HG03175 (cell line): ENCODE data around the gene MED28.
"Not testable (repeated sequence)": the region's sequence is repeated elsewhere in the genome, so short reads cannot be mapped to it uniquely, and the experiment has no call there.

Experiments used
- ATAC-seq: cut with Tn5 transposase; IDR thresholded peaks from one replicate; pipeline ENCODE4 v1.9.1; 2021; ENCODE audit warnings: mild to moderate bottlenecking, moderate library complexity; ENCODE audit not compliant: unreplicated experiment

Gene MED28, protein sequence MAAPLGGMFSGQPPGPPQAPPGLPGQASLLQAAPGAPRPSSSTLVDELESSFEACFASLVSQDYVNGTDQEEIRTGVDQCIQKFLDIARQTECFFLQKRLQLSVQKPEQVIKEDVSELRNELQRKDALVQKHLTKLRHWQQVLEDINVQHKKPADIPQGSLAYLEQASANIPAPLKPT

DNA sequence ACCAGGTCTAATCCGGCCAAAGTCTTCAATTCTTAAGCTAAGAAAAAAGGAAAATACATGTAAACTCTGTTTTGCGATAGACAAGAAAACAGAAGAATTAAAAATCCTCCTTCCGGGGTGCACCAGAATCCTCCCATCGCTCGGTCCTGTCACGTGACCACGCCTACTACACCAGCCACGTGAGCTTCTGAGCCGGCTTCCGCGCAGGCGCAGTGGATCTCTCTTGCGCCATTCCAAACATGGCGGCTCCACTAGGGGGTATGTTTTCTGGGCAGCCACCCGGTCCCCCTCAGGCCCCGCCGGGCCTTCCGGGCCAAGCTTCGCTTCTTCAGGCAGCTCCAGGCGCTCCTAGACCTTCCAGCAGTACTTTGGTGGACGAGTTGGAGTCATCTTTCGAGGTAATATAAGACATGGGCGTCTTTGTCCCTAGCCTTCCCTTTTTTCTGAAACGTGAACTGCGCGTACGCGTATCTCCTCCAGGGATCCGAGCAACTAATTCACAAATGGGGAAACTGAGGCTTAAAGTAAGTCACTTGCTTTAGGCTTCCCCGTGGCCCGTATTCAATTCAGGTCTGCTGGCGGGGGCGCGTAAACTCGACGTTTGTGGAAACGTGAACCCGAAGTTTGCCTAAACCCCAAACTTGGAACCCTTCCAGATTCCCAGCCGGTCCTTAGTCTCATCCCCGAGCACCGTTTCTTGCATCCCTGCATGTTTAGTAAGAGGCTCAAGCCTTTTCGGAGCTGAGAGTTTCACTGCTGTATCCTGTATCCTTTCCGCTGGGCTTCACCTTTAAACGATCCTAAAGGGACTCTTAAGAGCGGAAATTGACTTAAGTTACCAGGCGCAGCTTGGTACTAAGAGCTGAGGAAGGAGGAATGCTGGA is at the start of gene MED28:
MED28 (plus strand) TSS at position 226 of the 884 bp plus-strand sequence; CDS start at position 240, 14 bp downstream.
- peak; percentile 95 for ATAC-seq

DNA sequence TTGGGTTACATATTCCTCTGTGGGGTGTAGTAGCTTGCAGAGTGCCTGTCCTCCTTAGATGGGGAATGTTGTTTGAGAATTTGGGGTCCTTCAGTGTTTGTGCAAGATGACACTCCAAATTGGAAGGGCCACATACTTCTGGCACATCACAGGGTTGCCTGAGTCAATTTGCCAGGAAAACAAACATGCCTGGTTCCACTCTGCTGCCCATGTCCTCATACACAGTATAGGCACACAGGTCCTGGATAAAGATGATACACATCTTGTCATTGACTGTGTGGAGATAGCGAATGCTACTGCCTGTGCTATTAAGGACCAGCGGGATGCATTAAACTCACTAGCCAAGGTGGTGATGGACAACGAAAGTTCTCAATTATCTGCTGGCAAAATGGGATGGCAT is 48.6 kb upstream of the MED28 start:
- no peak for ATAC-seq

DNA sequence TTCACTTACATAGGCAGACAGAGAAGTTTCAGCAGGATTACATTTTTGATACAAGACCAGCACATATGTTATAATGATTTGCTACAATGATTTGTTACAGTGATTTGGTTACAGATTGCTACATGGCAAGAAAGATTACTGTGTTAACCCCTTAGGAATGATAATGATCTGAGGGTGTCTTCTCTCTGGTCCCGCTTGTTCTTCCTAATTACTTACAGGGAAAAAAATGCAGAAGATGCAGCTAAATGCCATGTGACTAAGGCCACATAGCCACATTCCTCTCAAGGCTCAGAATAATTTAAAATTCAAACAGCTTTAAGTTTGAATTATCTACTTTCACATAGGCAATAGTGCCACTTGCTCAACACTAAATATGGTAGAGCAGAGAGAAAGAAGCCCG is 47.2 kb upstream of the MED28 start:
- no peak for ATAC-seq

DNA sequence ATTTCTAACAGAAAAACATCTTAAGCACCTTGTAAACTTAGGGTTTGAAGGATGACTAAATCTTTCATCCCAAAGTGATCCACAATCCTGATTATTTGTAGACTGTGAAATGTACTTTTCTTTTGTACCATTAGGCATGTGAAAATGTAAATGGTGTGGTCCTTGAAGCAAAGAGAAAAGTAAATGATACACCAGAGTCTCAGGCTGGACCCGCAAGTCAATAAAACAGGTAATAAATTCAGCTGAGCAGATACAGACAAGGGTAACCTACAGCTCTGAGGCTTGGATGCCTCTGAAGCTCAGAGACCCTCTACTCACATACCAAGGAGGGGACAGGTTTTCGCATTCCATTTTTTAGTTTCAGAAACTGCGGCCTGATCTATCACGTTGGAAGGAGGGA is 40.2 kb upstream of the MED28 start:
- ATAC-seq, result no peak

DNA sequence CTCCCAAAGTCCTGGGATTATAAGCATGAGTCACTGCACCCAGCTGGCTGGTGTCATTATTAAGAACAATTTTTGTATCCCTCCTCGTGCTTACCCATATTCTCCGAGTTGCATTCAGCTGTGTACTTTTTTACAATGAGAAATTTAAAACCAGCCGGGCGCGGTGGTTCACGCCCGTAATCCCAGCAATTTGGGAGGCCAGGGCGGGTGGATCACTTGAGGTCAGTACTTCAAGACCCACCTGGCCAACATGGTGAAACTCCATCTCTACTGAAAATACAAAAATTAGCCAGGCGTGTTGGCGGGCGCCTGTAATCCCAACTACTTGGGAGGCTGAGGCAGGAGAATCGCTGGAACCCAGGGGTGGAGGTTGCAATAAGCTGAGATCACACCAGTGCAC is 39.3 kb upstream of the MED28 start:
- ATAC-seq, result not testable (repeated sequence)

DNA sequence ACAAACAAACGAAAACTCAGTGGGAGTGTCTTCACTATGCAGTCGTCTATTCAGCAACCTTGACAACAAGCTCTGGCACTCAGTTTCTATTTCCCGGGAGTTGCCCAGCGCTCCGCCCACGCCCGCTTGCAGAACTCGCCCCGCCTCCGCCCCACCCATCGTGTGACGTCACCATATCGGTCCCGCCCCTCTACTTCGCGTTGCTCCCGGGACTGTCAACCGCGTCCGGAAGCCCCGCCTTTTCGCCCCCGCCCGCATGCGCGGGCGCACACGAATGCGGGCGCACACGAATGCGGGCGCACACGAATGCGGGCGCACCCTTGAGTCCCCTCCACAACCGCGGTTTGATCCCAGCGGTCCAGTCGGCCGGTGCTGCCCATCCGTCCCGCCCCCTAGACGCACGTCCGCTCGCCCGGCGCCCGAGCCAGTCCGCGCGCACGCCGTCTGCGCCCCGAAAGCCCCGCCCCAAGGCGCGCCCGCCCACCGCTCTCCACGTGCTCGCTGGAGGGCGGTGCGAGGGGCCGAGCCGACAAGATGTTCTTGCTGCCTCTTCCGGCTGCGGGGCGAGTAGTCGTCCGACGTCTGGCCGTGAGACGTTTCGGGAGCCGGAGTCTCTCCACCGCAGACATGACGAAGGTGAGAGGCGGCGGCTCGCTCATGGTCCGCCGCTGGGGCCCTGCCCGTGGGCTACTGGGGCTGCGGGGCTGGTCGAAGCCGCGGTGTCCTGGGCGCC is 37.3 kb upstream of the MED28 start, which contains the start of gene LAP3:
LAP3 (plus strand) TSS at position 267 of the 733 bp plus-strand sequence; CDS start at position 535, 268 bp downstream.
- ATAC-seq, result peak; percentile 83

DNA sequence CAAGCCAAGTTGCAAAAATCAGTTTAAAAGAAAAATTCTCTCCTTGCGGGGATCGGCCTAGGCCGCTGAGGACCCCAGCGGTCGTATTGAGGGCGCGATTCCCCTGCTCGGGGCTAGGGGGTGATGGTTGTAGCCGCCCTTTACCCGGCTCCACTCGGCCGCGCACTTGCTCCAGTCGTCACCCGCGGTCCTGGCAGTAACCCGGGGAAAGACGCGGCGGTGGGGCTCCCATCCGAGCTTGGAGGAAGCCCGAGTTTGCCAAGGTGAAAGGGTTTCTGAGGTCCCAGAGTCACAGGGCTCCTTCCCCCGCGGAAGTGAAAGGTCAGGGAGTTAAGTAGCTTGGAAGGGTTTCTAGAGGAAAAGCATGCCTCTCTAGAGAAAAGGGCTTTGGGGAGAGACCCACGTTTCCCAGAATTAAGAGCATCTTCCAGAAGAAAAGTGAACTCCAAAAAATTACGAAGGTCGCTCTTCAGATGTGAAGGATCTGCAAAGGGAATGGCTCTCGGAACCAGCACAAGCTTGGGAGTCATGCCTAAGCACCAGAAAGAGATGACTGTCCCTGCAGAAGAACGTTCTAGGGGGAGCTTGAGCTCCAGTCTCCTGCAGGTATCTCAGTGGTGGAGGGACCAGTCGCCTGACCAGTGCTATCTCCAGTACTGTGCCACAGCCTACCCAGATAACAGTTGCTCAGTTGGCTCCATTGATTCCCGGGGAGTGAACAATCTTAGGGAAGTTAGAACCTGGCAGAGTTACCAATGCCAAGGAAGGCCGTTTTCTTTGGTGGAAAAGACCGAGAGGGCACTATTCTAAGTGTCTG is 36.6 kb upstream of the MED28 start:
- peak; percentile 9 for ATAC-seq

DNA sequence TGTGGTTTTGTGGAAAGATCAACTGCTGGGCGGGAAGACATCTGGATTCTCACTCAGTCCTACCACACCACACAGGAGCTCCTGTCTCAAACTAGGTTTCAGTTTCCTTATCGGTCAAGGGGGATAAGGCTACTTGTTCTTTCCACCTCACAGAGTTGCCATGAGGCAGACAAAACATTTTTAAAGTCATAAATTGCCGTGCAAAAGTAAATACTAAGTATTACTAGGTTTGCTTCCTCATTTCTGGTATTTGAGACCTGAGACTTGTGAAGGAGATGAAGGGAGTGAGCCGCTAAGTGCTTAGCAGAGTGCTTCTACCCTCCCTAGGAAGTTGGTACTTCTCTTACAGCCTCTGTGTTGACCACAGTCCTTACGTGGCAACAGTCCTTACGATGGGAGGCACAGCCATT is 36.0 kb upstream of the MED28 start:
- peak; percentile 31 for ATAC-seq

DNA sequence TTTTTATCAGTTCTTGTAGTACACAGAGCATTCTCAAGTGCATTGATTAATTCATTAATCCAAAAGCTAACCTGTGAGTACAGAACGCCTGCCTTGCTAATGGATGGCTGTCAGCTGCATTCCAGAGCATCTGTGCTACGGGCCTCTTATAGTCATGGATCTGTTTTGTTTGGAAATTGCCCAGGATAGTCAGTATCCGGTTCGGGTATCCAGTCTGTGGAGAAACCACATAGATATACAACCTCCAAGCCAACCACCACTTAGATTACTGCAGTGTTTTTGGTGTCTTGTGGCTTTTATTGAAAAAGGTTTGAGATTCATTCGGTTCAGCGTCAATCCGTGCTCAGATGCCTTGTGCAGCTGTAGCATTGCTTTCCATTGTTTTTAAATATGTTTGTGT is 33.5 kb upstream of the MED28 start:
- no peak for ATAC-seq

DNA sequence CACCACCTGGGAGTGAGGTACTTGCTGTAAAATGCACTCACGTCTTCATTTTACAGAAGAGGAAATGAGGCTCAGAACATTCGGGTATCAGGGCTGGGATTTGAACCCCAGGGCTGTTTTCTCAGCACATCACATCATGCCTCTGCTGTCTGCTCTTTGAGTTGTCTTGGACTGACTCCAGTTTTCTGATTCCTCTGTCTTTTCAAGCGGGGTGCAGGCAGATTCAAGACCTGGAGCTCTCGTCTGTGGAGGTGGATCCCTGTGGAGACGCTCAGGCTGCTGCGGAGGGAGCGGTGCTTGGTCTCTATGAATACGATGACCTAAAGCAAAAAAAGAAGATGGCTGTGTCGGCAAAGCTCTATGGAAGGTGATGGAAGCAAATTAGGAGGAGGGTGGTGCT is 31.2 kb upstream of the MED28 start:
- no peak for ATAC-seq

DNA sequence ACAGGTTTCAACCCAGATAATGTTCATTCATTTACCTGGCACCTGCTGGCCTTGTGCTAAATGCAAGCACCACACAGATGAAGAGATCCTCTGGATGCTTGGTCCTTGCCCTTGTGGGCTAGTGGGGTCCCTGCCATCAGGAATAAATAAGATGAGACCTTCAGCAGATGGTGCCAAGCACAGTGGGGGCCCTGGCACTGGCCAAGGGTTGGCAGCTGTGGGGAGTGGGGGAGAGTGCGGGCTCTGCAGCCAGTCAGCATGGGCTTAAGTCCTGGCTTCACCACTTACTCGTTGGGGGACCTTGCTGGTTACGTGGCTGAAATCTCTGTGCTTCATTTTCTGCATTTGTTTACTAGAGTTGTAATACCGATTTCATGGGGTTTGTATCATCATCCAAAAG is 30.5 kb upstream of the MED28 start:
- ATAC-seq, result no peak

DNA sequence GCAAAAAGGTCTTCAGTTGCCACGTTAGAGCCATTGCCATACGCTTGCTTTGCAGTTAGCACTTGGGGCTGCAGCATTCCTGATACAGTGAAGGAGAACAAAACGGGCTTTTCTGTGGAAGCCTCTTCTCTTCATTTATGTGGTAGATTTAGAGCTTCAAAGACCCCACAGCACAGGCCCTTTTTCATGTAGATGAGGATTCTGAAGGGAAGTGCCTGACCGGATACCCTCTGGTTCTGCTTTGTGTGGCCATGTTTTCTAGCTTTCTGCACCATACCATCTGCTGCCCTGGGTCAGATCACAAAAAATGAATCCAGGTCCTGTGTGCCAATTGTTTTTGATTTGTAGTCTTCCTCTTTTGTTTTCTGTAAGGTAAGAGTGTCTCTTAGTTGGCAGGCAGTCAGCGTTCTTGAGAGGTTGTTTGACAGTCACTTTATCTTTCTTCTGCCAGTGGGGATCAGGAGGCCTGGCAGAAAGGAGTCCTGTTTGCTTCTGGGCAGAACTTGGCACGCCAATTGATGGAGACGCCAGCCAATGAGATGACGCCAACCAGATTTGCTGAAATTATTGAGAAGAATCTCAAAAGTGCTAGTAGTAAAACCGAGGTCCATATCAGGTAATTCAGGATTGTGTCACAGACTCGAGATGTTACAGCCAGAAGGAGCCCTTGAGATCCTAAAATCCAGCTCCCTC is 29.8 kb upstream of the MED28 start:
- ATAC-seq, result no peak

DNA sequence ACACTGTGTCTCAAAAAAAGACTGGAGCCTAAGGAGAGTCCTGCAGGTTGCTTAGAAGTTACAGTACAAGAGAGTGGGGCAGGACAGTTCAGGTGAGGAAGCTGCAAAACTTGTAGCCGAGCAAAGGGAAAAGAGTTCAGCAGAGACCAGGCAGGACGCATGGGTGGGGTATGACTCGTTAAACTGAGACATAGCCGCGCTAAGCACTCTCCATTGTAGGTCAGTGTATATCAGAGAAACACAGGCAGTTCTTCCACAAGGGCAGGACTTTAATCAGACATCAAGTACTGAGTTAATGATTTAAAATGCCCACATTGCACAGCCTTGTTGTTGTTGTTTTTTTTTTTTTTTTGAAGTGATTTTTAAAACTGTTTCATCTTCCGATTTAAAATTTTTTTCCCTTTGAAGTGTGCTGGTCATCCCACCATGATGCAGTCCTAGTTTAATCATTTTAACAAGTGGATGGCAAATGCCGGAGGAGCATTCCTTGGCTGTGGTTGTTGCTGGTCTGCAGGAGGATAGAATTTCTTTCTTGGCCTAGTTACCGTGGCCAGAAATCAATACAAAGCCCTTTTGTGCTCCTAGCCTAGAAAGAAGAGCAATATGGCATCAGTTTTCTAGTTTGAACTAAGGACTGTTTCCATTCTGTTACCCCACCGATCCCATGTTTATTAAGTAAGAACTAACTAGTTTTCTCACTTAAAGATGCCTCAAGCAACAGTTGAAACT is 27.2 kb upstream of the MED28 start:
- no peak for ATAC-seq

DNA sequence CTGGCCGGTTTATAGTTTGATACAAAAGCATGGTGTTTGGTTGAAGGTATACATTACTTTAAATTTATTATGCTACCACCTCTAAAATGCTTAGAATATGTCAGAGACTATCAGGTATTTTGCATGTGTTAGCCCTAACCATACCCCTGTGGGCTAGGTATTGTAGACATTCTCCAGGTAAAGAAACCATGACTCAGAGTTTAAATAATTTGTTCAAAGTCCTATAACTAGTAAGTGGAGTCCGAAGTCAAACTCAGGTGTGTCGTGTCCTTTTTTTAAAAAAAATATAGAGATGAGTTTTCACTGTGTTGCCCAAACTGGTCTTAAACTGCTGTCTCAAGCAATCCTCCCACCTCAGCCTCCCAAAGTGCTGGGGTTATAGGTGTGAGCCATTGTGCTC is 25.1 kb upstream of the MED28 start:
- no peak for ATAC-seq

DNA sequence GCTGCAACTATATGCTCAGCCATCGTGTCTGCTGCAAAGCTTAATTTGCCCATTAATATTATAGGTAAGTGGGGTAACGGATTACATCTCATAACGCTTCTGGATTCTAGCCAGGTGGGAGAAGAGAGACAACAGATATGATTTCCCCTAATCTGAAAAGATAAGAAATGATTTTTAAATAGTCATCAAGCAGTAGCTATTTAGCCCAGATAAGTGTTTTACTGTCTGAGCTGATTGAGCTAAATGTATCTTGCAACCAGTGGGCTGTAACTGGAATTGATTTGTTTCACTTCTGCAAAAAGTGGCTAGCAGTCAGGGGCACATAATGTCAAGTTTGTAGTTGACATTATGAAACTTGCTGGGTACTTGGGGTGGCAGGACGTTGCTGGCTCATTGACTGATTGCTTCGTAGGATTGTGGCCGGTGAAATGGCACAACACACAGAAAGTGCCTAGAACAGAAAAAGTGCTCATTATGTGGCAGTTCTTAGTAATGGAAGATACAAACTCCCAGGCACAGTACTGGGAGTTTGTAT is 18.9 kb upstream of the MED28 start:
- ATAC-seq, result peak; percentile 94

DNA sequence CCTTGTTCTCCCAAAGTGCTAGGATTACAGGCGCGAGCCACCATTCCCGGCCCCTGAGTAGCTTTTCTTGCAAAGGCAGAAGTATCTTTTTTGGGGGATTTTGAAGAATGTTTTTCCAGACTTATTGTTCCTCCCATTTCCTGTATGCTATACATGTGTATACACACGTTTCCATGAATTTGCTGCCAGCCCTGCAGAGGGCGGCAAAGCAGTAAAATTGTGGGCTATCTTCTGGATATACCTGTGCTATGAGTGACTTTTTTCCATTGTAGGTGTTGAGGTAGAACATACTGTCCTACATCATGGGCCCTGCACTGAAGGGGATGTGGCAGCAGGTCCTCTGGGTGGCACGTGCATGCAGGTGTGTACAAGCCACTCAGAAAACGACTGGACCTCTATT is 16.9 kb upstream of the MED28 start:
- no peak for ATAC-seq

DNA sequence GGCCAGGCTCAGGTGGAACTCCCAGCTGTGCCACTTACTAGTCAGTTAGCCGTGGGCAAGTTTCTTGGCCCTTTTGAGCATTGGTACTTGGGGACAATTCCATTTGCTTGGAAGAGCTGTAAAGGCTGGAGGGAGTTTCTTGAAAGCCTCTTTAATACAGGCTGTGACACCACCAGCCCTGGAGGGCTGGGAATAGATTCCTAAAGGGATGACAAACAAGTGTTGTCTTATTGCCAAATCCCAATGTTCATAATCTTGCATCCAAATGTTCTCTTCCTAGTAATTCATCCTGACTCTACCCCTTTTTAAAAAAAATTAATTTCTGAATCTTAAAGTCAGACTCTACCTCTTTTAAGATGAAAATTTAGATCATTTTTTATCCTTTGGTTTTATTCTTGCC is 14.6 kb upstream of the MED28 start:
- ATAC-seq, result no peak

DNA sequence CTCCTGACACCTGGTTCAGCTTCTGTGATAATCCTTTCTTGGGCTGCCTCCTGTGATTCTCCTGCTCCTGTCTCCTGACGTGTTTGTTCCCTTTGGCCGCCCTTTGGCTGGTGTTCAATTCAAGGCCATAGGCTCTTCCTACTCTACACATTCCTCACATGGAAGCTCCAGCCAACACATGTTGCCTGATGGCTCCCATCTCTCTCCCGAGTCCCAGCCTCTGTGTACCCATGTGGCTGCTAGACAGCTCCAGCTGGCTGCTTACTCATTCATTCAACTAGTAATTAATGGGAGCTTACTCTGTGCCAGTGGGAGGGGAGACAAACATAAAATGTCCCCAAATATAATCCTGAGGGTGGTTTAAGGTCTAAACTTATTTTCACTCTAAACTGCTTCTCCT is 9.2 kb upstream of the MED28 start:
- ATAC-seq, result no peak

DNA sequence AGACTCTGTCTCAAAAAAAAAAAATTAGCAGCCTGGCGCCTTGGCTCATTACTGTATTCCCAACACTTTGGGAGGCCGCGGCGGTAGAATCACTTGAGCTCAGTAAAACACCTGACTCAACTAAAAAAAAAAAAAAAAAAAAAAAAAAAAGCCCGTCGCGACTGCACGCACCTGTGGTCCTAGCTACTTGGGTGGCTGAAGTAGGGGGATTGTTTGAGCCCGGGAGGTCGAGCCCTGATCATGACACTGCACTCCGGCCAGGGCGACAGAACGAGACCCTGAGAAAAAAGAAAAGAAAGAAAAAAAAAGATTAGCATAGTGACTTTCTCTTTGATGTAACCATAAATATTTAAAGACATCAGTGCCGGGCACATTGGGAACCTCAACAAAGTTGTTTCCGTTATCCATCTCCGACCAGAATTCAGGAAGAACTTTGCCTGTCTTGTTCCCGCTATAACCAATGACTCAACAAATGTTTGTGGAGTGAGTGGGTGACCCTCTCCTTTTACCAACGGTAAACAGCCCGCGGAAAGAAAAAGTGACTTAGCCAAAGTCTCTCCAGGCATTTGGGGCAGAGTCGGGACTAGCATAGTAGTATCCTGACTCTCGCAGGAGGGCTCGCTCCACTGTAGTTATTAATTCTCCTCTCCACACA is 553 bp upstream of the MED28 start:
- ATAC-seq, result peak; percentile 55
